Fibroblast of lung (primary cell): Measurements from ENCODE around the gene PTPN23.

Experiments used
- CTCF ChIP-seq, 2 donors: IDR thresholded peaks in 1 of 2; conservative IDR thresholded peaks in 1 of 2; 1 replicate in 1 of 2; 2 replicates in 1 of 2; pipeline ENCODE4 v1.5.1; 2011 to 2012; ENCODE audit warnings: low read length in 2 of 2, control low read depth in 1 of 2, inconsistent platforms in 1 of 2, low read depth in 1 of 2, mild to moderate bottlenecking in 1 of 2
- EZH2 ChIP-seq: IDR thresholded peaks from 2 replicates; pipeline ENCODE4 v1.5.1; 2012; ENCODE audit warnings: low read length, control low read depth, mild to moderate bottlenecking; ENCODE audit errors: missing control alignments

- no peak for TF ChIP-seq CTCF (conservative IDR thresholded peaks at IDR 0.05 in 1 of 2, IDR thresholded peaks at IDR 0.05 in 1 of 2; ENCODE audit: low read depth in 1 of 2, low read length in 2 of 2)
- no peak for TF ChIP-seq EZH2
These were observed 3.6 kb upstream of the PTPN23 start for GRCh38 chr3:47377186-47377585.
